ENCODE results near the gene TMPRSS11A. TPM values are rescaled to one million over a fixed set of nuclear protein-coding genes. Genes with fewer than 3 reads are reported as not detected.

Gene TMPRSS11A
- total RNA-seq, 1 experiment from 2014 or later, result not detected

GRCh38 chr4:67988991-67989390, 25.7 kb upstream of the TMPRSS11A start:
- no peak for DNase-seq (ENCODE audit: low spot score)
- TF ChIP-seq E2F1 (CRISPR knock-in tag; IDR thresholded peaks at IDR 0.05) (no peak), ETV6 (CRISPR knock-in tag; IDR thresholded peaks at IDR 0.05) (no peak), CDX4 (CRISPR knock-in tag; IDR thresholded peaks at IDR 0.05; ENCODE audit: borderline replicate concordance) (no peak), ZBTB43 (CRISPR knock-in tag; IDR thresholded peaks at IDR 0.05) (no peak), PREB (CRISPR knock-in tag; IDR thresholded peaks at IDR 0.05; ENCODE audit: borderline replicate concordance) (no peak), PRDM15 (CRISPR knock-in tag; IDR thresholded peaks at IDR 0.05) (no peak), AR (CRISPR knock-in tag; IDR thresholded peaks at IDR 0.05) (no peak), ZSCAN18 (CRISPR knock-in tag; IDR thresholded peaks at IDR 0.05) (no peak), ZNF671 (CRISPR knock-in tag; IDR thresholded peaks at IDR 0.05) (no peak), HMGXB4 (CRISPR knock-in tag; IDR thresholded peaks at IDR 0.05) (no peak), GRHL2 (CRISPR knock-in tag; IDR thresholded peaks at IDR 0.05; ENCODE audit: insufficient replicate concordance, severe bottlenecking) (no peak), CTCF (IDR thresholded peaks at IDR 0.05) (no peak), EMX1 (CRISPR knock-in tag; IDR thresholded peaks at IDR 0.05) (no peak), ELF4 (CRISPR knock-in tag; IDR thresholded peaks at IDR 0.05; ENCODE audit: low read depth) (no peak), FOXP4 (CRISPR knock-in tag; IDR thresholded peaks at IDR 0.05) (no peak), FOXK1 (CRISPR knock-in tag; IDR thresholded peaks at IDR 0.05) (no peak)

More at GRCh38 chr4:67988991-67989390, 25.7 kb upstream of the TMPRSS11A start:
- H3K9me3 Mint-ChIP-seq, result no peaks in the 10 kb centered on the region
- H3K36me3 Mint-ChIP-seq, result no peaks in the 10 kb centered on the region
- H3K27me3 Mint-ChIP-seq (ENCODE audit: low read depth), result no peaks in the 10 kb centered on the region
- no peak overlapping the region for H3K4me3 Mint-ChIP-seq
- POLR2A ChIA-PET, result no interaction called here
- ATAC-seq, result no peak
- CTCF ChIA-PET, result no interaction called here
- H3K4me1 Mint-ChIP-seq, result peaks cover 2% of the 10 kb centered on the region; the same call in 1 of the 2 replicates
- no peak overlapping the region for H3K27ac Mint-ChIP-seq

Data from WTC11 (cell line).